ENCODE measurements around the gene CNGA4.
A peak's percentile ranks its signal among the peaks of the same experiment; 100 is the strongest.
"Not testable (repeated sequence)": the region's sequence is repeated elsewhere in the genome, so short reads cannot be mapped to it uniquely, and the experiment has no call there.

Gene CNGA4

GRCh38 chr11:6228520-6228919, 10.4 kb upstream of the CNGA4 start:
- DNase-seq, result no peak

- no peak for DNase-seq
Measured at GRCh38 chr11:6229911-6230310, 9.0 kb upstream of the CNGA4 start.

DNA sequence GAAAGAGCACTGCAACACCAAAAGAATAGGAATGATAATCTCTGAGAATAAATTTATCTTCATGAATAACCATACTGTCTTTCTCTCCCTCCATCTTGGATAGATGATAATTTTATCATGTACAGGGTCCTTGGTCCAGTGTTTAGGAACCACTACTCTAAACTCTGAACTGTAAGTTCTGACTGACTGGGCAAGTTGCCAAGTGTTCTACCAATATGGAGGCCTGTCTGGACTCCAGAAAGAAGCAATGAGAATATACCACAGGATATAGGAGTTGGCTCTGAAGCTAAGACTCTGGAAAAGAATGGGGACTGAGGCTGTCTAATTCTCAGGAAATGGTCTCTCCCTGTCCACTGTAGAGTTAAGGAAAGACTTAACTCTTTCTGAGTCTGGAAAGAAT, 6.0 kb upstream of the CNGA4 start:
- no peak for DNase-seq

GRCh38 chr11:6233984-6234386, 4.9 kb upstream of the CNGA4 start:
- peak; percentile 7 for DNase-seq

DNA sequence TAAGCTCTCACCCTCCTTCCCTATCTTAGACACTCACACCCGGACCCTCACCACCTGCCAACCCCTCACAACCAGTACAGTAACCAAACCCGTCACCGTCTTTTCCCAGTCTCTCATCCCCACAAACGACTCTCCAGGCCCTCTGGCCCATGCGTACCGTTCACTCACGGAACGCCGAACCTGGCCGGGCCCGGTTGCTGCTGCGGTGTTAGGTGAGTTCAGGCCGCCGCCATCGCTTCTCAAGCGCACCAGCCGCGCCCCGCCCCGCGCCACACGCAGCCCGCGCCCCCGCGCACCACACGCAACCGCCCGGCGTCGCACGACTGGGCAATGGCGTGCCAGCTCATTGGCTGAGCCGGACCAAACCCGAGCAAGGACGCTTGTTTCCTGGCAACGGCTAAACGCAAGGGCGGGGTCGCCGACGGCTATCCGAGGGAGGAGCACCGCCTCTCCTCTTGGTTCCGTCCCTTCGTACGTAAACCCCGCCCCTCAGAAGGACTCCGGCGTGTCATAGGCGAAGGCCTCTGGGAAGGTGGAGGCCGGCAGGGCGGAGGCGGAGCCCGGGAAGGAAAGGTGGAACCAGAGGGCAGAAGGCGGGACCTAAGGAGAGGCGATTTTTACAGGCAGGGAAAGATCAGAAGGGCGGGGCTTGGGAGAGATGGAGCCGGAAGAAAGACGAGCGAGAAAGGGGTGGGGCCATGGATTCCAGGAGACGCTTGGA, 4.3 kb upstream of the CNGA4 start, which contains the start of gene FHIP1B:
TSS of gene FHIP1B (minus strand) at position 250 of the 721 bp plus-strand sequence. CDS start 10,120 bp downstream, outside the sequence.
- DNase-seq, result peak; percentile 98

DNA sequence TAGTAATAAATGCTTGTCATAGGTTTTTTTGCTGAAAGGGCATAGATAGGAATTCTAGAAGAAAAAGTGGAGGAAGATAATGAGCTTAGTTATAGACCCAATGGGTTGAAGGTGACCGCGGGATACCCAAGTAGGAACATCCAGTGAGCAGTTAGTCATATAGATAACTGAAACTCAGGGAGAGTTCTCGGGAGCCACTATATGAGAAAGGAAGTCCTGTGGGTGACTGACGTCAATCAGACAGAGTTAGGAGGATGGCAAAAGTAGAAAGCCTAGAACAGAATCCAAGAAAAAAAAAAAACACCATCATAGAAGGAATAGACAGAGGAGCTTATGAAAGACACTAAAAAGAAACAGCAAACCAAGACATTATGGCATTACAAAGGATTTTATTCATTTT, 1.6 kb upstream of the CNGA4 start:
- no peak for DNase-seq

DNA sequence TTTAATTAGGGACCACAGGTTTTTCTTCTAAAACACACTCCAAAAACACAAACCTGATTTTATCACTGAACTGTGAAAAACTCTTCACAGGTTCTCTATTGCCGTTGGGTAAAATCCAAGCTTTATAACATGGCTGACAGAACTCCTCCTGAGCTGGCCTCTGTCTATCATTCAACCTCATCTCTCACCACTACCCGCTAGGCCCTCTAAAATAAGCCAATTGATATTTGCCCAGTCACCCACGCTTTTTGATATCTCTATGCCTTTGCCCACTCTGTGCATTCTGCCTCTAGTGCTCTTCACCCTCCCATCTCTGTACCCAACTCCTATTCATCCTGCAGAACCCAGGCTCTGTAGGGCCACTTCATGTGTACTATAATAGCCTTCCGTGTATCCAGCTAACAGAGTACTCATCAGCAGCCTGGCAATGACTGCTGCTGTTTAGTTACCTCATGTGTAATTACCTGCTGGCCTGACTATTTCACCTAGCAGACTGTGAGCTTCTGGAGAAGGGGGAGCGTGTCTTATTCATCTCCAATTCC, 1.1 kb upstream of the CNGA4 start:
- DNase-seq, result no peak

GRCh38 chr11:6240139-6240538, 1.2 kb downstream of the CNGA4 start:
- no peak for DNase-seq

- DNase-seq, result no peak
Measured at GRCh38 chr11:6240781-6241180, 1.9 kb downstream of the CNGA4 start.

GRCh38 chr11:6241316-6241715, 2.4 kb downstream of the CNGA4 start:
- DNase-seq, result no peak

GRCh38 chr11:6245536-6245935, 6.6 kb downstream of the CNGA4 start:
- no peak for DNase-seq

GRCh38 chr11:6248248-6248647, 9.4 kb downstream of the CNGA4 start:
- DNase-seq, result no peak

- not testable (repeated sequence) for DNase-seq
Measured at GRCh38 chr11:6248897-6249296, 10.0 kb downstream of the CNGA4 start.

GRCh38 chr11:6249770-6250555, 11.1 kb downstream of the CNGA4 start:
- no peak for DNase-seq

GRCh38 chr11:6251120-6251733, 12.3 kb downstream of the CNGA4 start:
- peak; percentile 53 for DNase-seq

DNA sequence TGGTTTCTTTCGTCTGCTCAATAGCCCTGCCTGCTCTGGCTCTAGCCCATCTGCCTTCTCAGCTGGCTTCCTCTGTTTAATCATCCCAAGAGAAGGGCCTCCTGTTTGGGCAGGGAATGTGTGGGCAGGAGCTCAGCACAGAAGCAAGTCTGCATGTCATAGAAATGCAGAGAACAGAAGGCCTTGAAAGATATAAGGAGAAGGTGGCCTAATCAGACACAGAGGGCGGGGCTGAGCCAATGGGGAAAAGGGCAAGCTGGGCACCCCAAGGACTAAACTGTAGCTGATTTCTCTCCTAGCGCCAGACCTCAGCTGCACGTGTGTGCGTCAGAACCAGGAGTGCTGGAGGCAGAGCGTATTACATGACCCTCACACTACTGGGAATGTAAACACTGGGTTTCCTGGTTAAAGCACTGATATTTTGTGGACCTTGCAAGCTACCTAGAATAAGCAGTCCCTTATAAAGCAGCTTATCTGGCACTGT, 13.1 kb downstream of the CNGA4 start:
- no peak for DNase-seq

- DNase-seq, result no peak
Measured at GRCh38 chr11:6253197-6253596, 14.3 kb downstream of the CNGA4 start.

DNA sequence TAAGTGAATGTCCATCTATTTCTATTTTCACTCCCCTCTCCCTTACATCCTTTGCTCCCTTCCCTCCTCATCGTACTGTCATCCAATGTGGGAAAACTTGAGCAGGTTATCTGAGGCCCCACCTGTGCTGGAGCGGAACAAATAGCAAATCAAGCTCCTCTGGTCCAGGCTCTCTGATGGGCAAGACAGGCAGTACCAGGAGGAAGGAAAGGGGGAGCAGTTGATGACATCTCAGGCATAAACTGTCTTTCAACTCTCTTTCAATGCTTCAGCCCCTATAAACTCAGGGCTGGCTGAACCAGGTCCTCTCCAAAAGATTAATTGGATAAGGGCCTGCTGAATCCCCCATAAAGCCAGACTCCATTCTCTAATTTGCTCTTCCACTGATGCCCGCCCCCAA, 19.3 kb downstream of the CNGA4 start:
- DNase-seq, result no peak

GRCh38 chr11:6258571-6259081, 19.7 kb downstream of the CNGA4 start:
- no peak for DNase-seq

- DNase-seq, result no peak
Measured at GRCh38 chr11:6260207-6260726, 21.4 kb downstream of the CNGA4 start.

GRCh38 chr11:6263662-6264061, 24.8 kb downstream of the CNGA4 start:
- DNase-seq, result no peak

DNA sequence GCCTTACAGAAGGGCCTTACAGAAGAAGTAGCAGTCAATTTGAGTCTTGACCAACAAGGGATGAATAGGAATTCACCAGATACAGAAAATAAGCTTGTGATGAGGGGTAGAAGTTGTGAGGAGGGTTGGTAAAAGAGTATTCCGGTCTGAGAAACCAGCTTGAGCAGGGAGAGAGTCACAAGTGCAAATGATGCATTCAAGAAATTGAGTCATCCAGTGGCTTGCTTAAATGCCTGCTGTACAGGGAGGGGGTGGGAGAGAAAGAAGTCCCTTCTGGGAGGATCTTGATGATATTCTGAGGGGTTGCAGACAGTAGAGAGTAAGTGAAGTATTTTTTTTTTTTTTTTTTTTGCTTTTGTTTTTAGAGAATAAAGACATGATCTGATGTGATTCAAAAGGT, 29.9 kb downstream of the CNGA4 start:
- no peak for DNase-seq

DNA sequence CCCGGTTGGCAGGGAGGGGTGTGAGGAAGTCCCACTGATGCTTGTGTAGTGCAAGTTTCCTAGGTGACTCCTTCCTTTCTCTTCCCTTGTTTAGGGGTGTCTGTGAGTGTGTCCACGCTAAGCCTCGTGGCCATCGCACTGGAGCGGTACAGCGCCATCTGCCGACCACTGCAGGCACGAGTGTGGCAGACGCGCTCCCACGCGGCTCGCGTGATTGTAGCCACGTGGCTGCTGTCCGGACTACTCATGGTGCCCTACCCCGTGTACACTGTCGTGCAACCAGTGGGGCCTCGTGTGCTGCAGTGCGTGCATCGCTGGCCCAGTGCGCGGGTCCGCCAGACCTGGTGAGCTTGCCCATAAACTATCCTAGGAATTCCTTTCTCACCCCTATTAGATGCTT, 31.1 kb downstream of the CNGA4 start:
- peak; percentile 4 for DNase-seq
